ENCODE data around the gene PRXL2A. TPM values are rescaled to one million over a fixed set of nuclear protein-coding genes. Genes with fewer than 3 reads are reported as not detected.

The PRXL2A gene
- total and polyA plus RNA-seq, 2 of the 4 experiments (the other 2 are of a cell fraction), result 0.90 to 0.92 TPM

- H3K4me1 ChIP-seq (ENCODE audit: control insufficient read depth, insufficient read depth, low read length), result no peaks in the 10 kb centered on the region
- POLR2A ChIA-PET (ENCODE audit: unreplicated experiment), result no interaction called here
- no peaks in the 10 kb centered on the region for H3K36me3 ChIP-seq (ENCODE audit: control insufficient read depth, insufficient read depth, low read length)
- H4K20me1 ChIP-seq (ENCODE audit: insufficient read depth, low read length), result no peaks in the 10 kb centered on the region
- no peak overlapping the region for H2BK5ac ChIP-seq (ENCODE audit: low read depth, low read length, poor library complexity, severe bottlenecking)
- H3K4ac ChIP-seq (ENCODE audit: low read depth, low read length), result no peak overlapping the region
- no peak overlapping the region for H4K5ac ChIP-seq (ENCODE audit: low read depth, low read length)
- no peak overlapping the region for H2AFZ ChIP-seq (replicated peaks; ENCODE audit: low read length, poor library complexity)
- H3K14ac ChIP-seq (replicated peaks; ENCODE audit: low read depth, low read length), result no peak overlapping the region
- no peak overlapping the region for H2BK120ac ChIP-seq (ENCODE audit: low read depth, low read length)
- H3K9me1 ChIP-seq (ENCODE audit: insufficient read depth, low read length), result no peaks in the 10 kb centered on the region
- TF ChIP-seq RFX5 (IDR thresholded peaks at IDR 0.05; ENCODE audit: low read depth, low read length) (no peak), MXI1 (IDR thresholded peaks at IDR 0.05; ENCODE audit: borderline replicate concordance, low read depth, low read length) (no peak), POLR2A (IDR thresholded peaks at IDR 0.05; ENCODE audit: low read depth, low read length) (no peak), MAZ (IDR thresholded peaks at IDR 0.05; ENCODE audit: borderline replicate concordance, low read depth, low read length) (no peak), BHLHE40 (IDR thresholded peaks at IDR 0.05; ENCODE audit: low read depth, low read length) (no peak), USF2 (IDR thresholded peaks at IDR 0.05; ENCODE audit: low read depth, low read length) (no peak), MAFK (IDR thresholded peaks at IDR 0.05; ENCODE audit: low read depth, low read length) (no peak), FOS (IDR thresholded peaks at IDR 0.05; ENCODE audit: low read depth, low read length) (no peak)
- H3K27ac ChIP-seq (ENCODE audit: insufficient read depth, low read length), result no peak overlapping the region
- 40% methylated on average over 4 of the region's 6 CpGs; no CpG with 5 or more reads in 1 of the 2 experiments for WGBS, 2 experiments (ENCODE audit: extremely low coverage in 2 of 2, insufficient read length in 1 of 2)
- peaks cover 8% of the 10 kb centered on the region for H3K9me3 ChIP-seq (ENCODE audit: control insufficient read depth, insufficient read depth, low read length)
- no peak overlapping the region for H3K9ac ChIP-seq (ENCODE audit: low read depth, low read length)
- H3K79me1 ChIP-seq (ENCODE audit: low read depth in 1 of 2, low read length in 2 of 2), result no peaks in the 10 kb centered on the region
- H3K56ac ChIP-seq (ENCODE audit: extremely low read depth, insufficient read depth, low read length), result no peak overlapping the region
- CTCF ChIA-PET, result no interaction called here
- no peak overlapping the region for H3K18ac ChIP-seq (ENCODE audit: low read depth, low read length)
- H3K4me2 ChIP-seq (ENCODE audit: low read depth, low read length), result no peak overlapping the region
- no peak overlapping the region for H4K8ac ChIP-seq (ENCODE audit: low read depth in 2 of 2, low read length in 2 of 2)
- in situ Hi-C loops (cut with MboI; ENCODE audit: low sequenced_read_pairs), result no loop called here
- BruUV-seq (replicated peaks), result no TSS peak
- no peak overlapping the region for H3K23ac ChIP-seq (ENCODE audit: low read depth, low read length)
- no peaks in the 10 kb centered on the region; the same call in 1 of the 2 replicates for H3K27me3 ChIP-seq (ENCODE audit: control insufficient read depth, insufficient read depth, low read length)
- ATAC-seq (ENCODE audit: low read depth), result no peak
- H3K4me3 ChIP-seq (ENCODE audit: insufficient read depth, low read depth, low read length), result no peak overlapping the region
- no peak overlapping the region for H2BK20ac ChIP-seq (ENCODE audit: low read depth, low read length)
- no peak overlapping the region for H4K91ac ChIP-seq (ENCODE audit: insufficient read depth, low read depth, low read length)
- no peak overlapping the region for H2AK5ac ChIP-seq (ENCODE audit: low read depth, low read length)
- intact Hi-C loops (cut with micrococcal nuclease), result no loop called here
- dilution Hi-C loops (cut with HindIII; ENCODE audit: low sequenced_read_pairs, unreplicated experiment), result no loop called here
- no peak overlapping the region for H2AK9ac ChIP-seq (replicated peaks; ENCODE audit: low read depth, low read length, poor library complexity)
- no peak overlapping the region for H2BK15ac ChIP-seq (ENCODE audit: low read depth, low read length)
- DNase-seq, result no peak
These were observed 36.9 kb upstream of the PRXL2A start for GRCh38 chr10:80371467-80371866.

Data from IMR-90 (cell line).